Esophagus muscularis mucosa (tissue), 4 donors: ENCODE measurements around the gene CRYGS. TPM values are rescaled to one million over a fixed set of nuclear protein-coding genes. Genes with fewer than 3 reads are reported as not detected.

Experiments used
- DNase-seq: peaks from one replicate; pipeline ENCODE4 v3.0.0-alpha.2; 2017; ENCODE audit errors: extremely low spot score
- H3K27ac ChIP-seq, 4 donors: fragments of 200-600 bp; sonication (generic); replicated peaks in 1 of 4; 1 replicate in 3 of 4; 2 replicates in 1 of 4; pipeline ENCODE4 v1.5.1; 2016 to 2019; ENCODE audit warnings: mild to moderate bottlenecking in 1 of 4
- H3K27me3 ChIP-seq, 4 donors: fragments of 200-600 bp; sonication (generic); one replicate each; pipeline versions ENCODE4 v1.5.1 to v1.6.0; 2016 to 2019
- H3K36me3 ChIP-seq, 4 donors: fragments of 200-600 bp; sonication (generic); one replicate each; pipeline ENCODE4 v1.5.1; 2016 to 2019
- H3K4me1 ChIP-seq, 4 donors: fragments of 200-600 bp; sonication (generic); one replicate each; pipeline ENCODE4 v1.5.1; 2016 to 2019
- H3K4me3 ChIP-seq, 4 donors: fragments of 200-600 bp; sonication (generic); 1 replicate in 2 of 4; 2 replicates in 2 of 4; pipeline ENCODE4 v1.5.1; 2016 to 2019; ENCODE audit warnings: mild to moderate bottlenecking in 4 of 4, moderate library complexity in 1 of 4
- H3K9me3 ChIP-seq, 4 donors: fragments of 200-600 bp; sonication (generic); 1 replicate in 3 of 4; 2 replicates in 1 of 4; pipeline ENCODE4 v1.5.1; 2016 to 2019
- EP300 ChIP-seq: sonication (generic); formaldehyde crosslinking; IDR thresholded peaks from one replicate; pipeline ENCODE4 v1.6.1; 2017; ENCODE audit warnings: antibody characterized with exemption
- POLR2A ChIP-seq: fragments of 450-650 bp; IDR thresholded peaks from one replicate; pipeline ENCODE4 v1.6.1; 2017; ENCODE audit warnings: antibody characterized with exemption, moderate library complexity, mild to moderate bottlenecking, low read depth
- POLR2AphosphoS5 ChIP-seq, 2 donors: sonication (generic); formaldehyde crosslinking; IDR thresholded peaks; one replicate each; pipeline ENCODE4 v1.6.1; 2017; ENCODE audit warnings: antibody characterized with exemption in 2 of 2
- WGBS: methylation state at CpG from one replicate; pipeline ENCODE4 v1.1.5; 2018; 5-methylcytosine and 5-hydroxymethylcytosine counted together
- intact Hi-C: fragments of 100-400 bp; cut with DNase I; formaldehyde crosslinking; loops from one replicate; pipeline ENCODE4 v1.15.1; 2023
- total RNA-seq, 4 donors: library from RNA; depleted of rRNA; stranded (reverse); fragments of >200 nt; gene quantifications; one replicate each; pipeline versions ENCODE4 v1.1.0 to v1.2.1, GENCODE V29; 2016
- TF ChIP-seq, protein P1 (sequence below), 3 experiments: fragments of 200-600 bp in 2 of 3; fragments of 450-650 bp in 1 of 3; sonication (generic) in 2 of 3; IDR thresholded peaks; one replicate each; pipeline ENCODE4 v1.5.1; 2017 to 2019; ENCODE audit warnings: antibody characterized with exemption in 3 of 3, mild to moderate bottlenecking in 2 of 3, moderate library complexity in 1 of 3

Gene CRYGS
- total RNA-seq, 4 donors from 2014 or later = 0.32 to 2.1 (median 1.6) TPM

DNA sequence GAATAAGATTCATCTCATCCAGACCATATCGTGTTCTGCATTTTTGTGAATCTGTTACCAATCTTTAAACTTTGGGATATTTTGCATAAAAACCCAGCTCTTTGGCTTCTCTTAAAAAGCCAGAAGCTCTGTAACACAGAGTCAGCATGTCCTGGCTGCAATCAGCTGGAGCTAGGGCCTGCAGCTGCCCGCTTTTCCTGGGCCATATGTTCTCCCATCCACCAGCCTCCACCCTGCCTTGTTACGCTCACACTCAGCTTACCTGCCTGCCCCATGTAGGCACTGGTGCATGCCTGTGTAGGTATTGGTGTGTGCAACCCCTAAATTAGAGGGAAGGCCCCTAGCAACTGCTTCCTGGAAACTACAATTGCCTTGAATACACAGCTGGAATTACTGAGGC lies 48.2 kb downstream of the CRYGS start:
- Histone ChIP-seq H3K9me3 (no peaks in the 10 kb centered on the region), H3K4me3 (no peak overlapping the region), H3K27me3 (no peaks in the 10 kb centered on the region), H3K36me3 (no peaks in the 10 kb centered on the region), H3K27ac (peak overlapping the region in 2 of 4 donors; percentile 12 to 49), H3K4me1 (peaks cover 4 to 25% (median 21%) of the 10 kb centered on the region in 4 donors)
- no peak for TF ChIP-seq POLR2AphosphoS5 (IDR thresholded peaks at IDR 0.05)
- TF ChIP-seq POLR2A = no peak
- no peak for TF ChIP-seq EP300
- intact Hi-C loops = no loop called here
- WGBS = 83% methylated on average over 3 of the region's 3 CpGs
- no peak for DNase-seq

DNA sequence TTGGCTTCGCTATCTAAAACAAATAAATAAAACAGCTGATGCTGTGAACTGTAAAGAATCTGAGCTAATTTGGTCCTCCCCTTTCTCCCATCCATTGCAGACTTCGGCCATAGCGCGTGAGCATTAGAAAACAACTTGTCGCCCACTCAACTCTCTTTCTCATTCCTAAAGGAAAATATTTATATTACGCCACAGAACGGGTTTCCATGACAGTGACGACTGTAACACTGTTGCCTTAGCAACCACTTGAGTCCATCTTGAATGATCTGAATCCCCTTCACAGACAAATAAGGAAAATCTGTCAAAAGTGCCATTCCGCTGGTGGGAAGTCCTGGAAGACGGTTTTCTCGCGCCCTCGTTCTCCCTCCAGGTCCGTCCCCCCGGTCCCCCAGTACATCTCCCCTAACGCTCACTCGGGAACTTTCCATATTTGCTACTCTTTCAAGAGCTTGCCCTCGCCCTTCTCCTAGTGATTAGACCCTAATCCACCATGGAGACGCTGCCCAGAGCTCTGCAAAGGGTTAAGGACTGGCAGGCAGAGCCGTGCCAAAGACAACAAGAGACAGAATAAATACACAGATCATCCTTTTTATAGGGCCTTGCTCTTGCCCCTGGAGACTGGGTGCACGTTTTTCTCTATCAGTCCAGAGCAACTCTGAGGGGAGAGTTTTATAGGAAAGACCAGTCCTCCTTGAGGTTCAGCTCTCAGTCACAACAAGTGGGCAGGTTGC lies 50.5 kb downstream of the CRYGS start:
- H3K36me3 ChIP-seq = no peaks in the 10 kb centered on the region
- H3K4me3 ChIP-seq = no peak overlapping the region
- intact Hi-C loops = no loop called here
- 63% methylated on average over 21 of the region's 21 CpGs for WGBS
- no peaks in the 10 kb centered on the region for H3K27me3 ChIP-seq
- H3K27ac ChIP-seq = peak overlapping the region in 3 of 4 donors; percentile 3 to 36 (median 33)
- TF ChIP-seq POLR2AphosphoS5 (IDR thresholded peaks at IDR 0.05) (no peak), POLR2A (no peak)
- H3K4me1 ChIP-seq = peaks cover 4 to 25% (median 21%) of the 10 kb centered on the region in 4 donors
- H3K9me3 ChIP-seq = no peaks in the 10 kb centered on the region
- DNase-seq = no peak

DNA sequence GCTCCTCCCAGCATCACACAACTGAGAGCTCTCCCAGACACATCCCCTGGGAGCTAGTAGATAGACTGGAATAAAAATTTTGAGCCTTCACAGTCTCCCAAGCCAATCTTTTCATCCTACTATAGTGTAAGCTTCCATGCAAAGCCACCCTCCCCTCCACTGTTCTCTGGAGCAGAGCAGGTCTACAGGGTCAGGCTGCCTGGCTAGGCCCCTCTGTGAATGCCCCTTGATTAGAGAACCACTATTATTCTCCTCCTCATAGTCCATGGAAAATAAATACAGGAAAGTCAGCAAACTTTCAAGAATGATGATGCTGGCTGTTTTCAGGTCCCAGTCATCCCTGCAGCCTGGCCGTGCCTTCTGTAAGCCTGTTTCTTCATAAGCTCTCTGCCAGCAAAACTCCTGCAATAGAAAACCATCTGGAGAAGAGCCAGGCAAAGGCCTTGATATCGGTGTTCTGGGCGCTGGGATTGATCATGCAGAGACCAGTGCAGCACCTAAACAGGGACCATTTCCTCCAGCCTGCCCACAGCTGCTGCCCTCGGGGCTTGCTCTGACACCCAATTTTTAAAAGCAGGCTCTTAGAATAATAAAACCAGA lies 51.7 kb downstream of the CRYGS start:
- Histone ChIP-seq H3K4me3 (no peak overlapping the region), H3K27ac (peak overlapping the region in 1 of 4 donors; percentile 31), H3K4me1 (peaks cover 4 to 25% (median 21%) of the 10 kb centered on the region in 4 donors), H3K27me3 (no peaks in the 10 kb centered on the region), H3K36me3 (no peaks in the 10 kb centered on the region), H3K9me3 (no peaks in the 10 kb centered on the region)
- intact Hi-C loops = no loop called here
- 70% methylated on average over 4 of the region's 4 CpGs for WGBS
- no peak for DNase-seq
- no peak for TF ChIP-seq POLR2A
- TF ChIP-seq, protein P1, sequence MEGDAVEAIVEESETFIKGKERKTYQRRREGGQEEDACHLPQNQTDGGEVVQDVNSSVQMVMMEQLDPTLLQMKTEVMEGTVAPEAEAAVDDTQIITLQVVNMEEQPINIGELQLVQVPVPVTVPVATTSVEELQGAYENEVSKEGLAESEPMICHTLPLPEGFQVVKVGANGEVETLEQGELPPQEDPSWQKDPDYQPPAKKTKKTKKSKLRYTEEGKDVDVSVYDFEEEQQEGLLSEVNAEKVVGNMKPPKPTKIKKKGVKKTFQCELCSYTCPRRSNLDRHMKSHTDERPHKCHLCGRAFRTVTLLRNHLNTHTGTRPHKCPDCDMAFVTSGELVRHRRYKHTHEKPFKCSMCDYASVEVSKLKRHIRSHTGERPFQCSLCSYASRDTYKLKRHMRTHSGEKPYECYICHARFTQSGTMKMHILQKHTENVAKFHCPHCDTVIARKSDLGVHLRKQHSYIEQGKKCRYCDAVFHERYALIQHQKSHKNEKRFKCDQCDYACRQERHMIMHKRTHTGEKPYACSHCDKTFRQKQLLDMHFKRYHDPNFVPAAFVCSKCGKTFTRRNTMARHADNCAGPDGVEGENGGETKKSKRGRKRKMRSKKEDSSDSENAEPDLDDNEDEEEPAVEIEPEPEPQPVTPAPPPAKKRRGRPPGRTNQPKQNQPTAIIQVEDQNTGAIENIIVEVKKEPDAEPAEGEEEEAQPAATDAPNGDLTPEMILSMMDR (IDR thresholded peaks at IDR 0.05) = no peak
- no peak for TF ChIP-seq EP300
- no peak for TF ChIP-seq POLR2AphosphoS5 (IDR thresholded peaks at IDR 0.05)

DNA sequence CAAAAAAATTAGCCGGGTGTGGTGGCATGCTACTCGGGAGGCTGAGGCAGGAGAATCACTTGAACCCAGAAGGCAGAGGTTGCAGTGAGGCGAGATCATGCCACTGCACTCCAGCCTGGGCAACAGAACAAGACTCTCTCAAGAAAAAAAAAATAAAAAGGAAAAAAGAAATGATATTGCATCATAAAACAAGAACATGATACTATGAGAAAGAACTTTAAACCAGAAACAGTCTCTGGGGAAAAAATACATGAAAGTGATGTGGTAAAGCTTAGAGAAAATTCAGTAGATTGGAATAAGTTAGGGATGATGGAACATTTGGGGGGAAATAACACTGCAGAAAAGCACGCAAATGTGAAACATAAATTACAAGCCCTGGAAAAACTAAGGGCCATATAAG lies 54.7 kb downstream of the CRYGS start:
- WGBS = 91% methylated on average over 4 of the region's 4 CpGs
- no peak for DNase-seq
- H3K36me3 ChIP-seq = no peaks in the 10 kb centered on the region
- H3K4me3 ChIP-seq = no peak overlapping the region
- no peak overlapping the region for H3K27ac ChIP-seq
- intact Hi-C loops = no loop called here
- peaks cover 0 to 10% (median 2%) of the 10 kb centered on the region in 4 donors for H3K4me1 ChIP-seq
- TF ChIP-seq, protein P1 (IDR thresholded peaks at IDR 0.05) = no peak
- TF ChIP-seq EP300 (no peak), POLR2A (no peak), POLR2AphosphoS5 (IDR thresholded peaks at IDR 0.05) (no peak)
- no peaks in the 10 kb centered on the region for H3K9me3 ChIP-seq
- H3K27me3 ChIP-seq = no peaks in the 10 kb centered on the region

Other genes with a start within 250 kb of the CRYGS start
- gene DGKG, start 182.1 kb downstream of the CRYGS start, total RNA-seq = 100 to 1,000 TPM in 2 of 4 donors, 10 to 100 TPM in 2; 75.0 to 169 (median 104) TPM
- 10 to 100 TPM in 3 of 4 donors, 1 to 10 TPM in 1; 9.9 to 13.2 (median 11.5) TPM for gene TBCCD1, start 23.0 kb upstream of the CRYGS start, total RNA-seq
- gene DNAJB11, start 26.3 kb upstream of the CRYGS start, total RNA-seq = 10 to 100 TPM; 22.9 to 42.1 (median 25.0) TPM
- not detected for gene AHSG, start 68.7 kb upstream of the CRYGS start, total RNA-seq
- not detected for gene FETUB, start 96.0 kb upstream of the CRYGS start, total RNA-seq
- gene HRG, start 121.6 kb upstream of the CRYGS start, total RNA-seq = not detected
- not detected for gene KNG1, start 173.0 kb upstream of the CRYGS start, total RNA-seq
- 100 to 1,000 TPM; 312 to 516 (median 413) TPM for gene EIF4A2, start 239.2 kb upstream of the CRYGS start, total RNA-seq